Ishikawa (cell line): ENCODE data around the gene CRY1.

ENCODE experiments used
- EP300 ChIP-seq: IDR thresholded peaks from 2 replicates; pipeline ENCODE4 v1.6.1; 2012; ENCODE audit warnings: borderline replicate concordance
- FOXM1 ChIP-seq: IDR thresholded peaks from 2 replicates; pipeline ENCODE4 v1.6.1; 2012; ENCODE audit warnings: low read depth, borderline replicate concordance
- RAD21 ChIP-seq: IDR thresholded peaks from 2 replicates; pipeline ENCODE4 v1.6.1; 2012; ENCODE audit warnings: low read depth
- TEAD4 ChIP-seq: IDR thresholded peaks from 2 replicates; pipeline ENCODE4 v1.6.1; 2012
- TF ChIP-seq, protein P1 (sequence below): IDR thresholded peaks from 2 replicates; pipeline ENCODE4 v1.6.1; 2012; ENCODE audit warnings: low read depth, mild to moderate bottlenecking

DNA sequence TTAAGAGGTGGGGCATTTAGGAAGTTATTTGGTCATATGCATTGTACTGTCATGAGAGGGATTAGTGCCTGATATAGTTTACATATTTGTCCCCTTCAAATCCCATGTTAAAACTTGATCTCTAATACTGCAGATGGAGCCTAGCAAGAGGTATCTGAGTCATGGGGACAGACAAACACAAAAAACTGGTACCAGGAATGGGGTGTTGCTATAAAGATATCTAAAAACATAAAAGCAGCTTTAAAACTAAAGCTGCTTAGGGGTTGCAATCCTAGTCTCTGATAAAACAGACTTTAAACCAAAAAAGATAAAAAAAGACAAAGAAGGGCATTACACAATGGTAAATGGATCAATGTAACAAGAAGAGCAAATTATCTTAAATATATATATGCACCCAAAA, 11.6 kb downstream of the CRY1 start:
- no peak for TF ChIP-seq FOXM1
- TF ChIP-seq, protein P1, sequence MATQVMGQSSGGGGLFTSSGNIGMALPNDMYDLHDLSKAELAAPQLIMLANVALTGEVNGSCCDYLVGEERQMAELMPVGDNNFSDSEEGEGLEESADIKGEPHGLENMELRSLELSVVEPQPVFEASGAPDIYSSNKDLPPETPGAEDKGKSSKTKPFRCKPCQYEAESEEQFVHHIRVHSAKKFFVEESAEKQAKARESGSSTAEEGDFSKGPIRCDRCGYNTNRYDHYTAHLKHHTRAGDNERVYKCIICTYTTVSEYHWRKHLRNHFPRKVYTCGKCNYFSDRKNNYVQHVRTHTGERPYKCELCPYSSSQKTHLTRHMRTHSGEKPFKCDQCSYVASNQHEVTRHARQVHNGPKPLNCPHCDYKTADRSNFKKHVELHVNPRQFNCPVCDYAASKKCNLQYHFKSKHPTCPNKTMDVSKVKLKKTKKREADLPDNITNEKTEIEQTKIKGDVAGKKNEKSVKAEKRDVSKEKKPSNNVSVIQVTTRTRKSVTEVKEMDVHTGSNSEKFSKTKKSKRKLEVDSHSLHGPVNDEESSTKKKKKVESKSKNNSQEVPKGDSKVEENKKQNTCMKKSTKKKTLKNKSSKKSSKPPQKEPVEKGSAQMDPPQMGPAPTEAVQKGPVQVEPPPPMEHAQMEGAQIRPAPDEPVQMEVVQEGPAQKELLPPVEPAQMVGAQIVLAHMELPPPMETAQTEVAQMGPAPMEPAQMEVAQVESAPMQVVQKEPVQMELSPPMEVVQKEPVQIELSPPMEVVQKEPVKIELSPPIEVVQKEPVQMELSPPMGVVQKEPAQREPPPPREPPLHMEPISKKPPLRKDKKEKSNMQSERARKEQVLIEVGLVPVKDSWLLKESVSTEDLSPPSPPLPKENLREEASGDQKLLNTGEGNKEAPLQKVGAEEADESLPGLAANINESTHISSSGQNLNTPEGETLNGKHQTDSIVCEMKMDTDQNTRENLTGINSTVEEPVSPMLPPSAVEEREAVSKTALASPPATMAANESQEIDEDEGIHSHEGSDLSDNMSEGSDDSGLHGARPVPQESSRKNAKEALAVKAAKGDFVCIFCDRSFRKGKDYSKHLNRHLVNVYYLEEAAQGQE = no peak
- TF ChIP-seq TEAD4 = no peak
- TF ChIP-seq RAD21 = no peak
- no peak for TF ChIP-seq EP300
